ENCODE measurements around the gene OR9K2.

DNA sequence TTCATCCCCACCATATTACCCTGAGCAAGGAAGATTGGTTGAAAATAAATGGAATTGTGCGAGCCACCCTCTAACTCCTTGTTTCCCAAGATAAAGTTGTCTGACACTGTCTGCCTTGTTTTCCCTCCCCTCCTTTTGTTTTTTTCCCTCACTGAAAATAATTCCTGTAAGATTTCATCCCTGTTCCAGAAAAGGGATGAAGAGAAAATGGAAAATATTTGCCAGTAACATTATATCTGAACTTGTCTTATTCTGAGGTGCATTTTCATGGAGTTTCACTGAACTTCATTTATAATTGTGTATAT lies 17.3 kb downstream of the OR9K2 start:
- no peak for TF ChIP-seq POLR2A (IDR thresholded peaks at IDR 0.05)
- peak in 1 of 6 experiments; percentile 3 for TF ChIP-seq CTCF (IDR thresholded peaks at IDR 0.05)

Measured in upper lobe of left lung (tissue), 4 donors.